GM19468 (cell line): ENCODE data around the gene ZFAND3.

Experiments used
- ATAC-seq: cut with Tn5 transposase; IDR thresholded peaks from one replicate; pipeline ENCODE4 v1.9.1; 2021; ENCODE audit warnings: mild to moderate bottlenecking, moderate library complexity, moderate number of reproducible peaks; ENCODE audit not compliant: unreplicated experiment; ENCODE audit errors: extremely low read depth

The ZFAND3 gene

DNA sequence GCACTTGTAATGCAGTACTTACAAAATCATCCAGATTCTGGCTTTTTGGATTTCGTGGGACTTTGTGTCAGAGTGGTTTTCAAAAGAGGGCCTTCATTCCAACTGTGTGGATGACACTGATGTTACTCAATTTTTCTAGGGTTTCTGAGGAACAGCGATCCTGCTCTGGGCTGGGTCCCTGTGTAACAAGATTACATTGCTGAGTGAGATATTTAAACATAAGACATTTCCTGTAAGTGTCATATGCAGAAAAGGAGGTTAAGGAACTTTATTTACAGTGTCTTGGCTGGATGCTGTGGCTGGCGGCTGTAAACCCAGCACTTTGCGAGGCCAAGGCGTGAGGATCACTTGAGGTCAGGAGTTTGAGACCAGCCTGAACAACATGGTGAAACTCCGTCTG is 6.7 kb downstream of the ZFAND3 start:
- ATAC-seq = no peak

DNA sequence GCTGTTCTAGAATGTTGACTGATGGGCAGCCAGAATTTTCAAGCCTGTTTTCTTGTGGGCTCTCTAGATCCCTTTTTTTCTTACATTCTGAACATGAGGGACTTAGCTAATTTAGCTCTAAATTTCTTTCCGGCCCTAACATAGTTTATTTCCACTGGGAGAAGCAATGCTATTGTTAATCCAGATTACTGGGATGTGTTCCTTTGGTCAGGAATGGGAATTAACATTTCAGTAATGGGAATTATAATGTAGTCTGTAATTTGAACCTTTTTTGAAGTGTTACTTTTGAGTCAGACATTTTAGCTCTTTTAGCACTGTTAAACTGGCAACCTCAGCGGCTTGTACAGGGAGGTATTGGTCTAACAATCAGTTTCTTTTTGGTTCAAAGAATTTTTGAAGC is 7.5 kb downstream of the ZFAND3 start:
- no peak for ATAC-seq

DNA sequence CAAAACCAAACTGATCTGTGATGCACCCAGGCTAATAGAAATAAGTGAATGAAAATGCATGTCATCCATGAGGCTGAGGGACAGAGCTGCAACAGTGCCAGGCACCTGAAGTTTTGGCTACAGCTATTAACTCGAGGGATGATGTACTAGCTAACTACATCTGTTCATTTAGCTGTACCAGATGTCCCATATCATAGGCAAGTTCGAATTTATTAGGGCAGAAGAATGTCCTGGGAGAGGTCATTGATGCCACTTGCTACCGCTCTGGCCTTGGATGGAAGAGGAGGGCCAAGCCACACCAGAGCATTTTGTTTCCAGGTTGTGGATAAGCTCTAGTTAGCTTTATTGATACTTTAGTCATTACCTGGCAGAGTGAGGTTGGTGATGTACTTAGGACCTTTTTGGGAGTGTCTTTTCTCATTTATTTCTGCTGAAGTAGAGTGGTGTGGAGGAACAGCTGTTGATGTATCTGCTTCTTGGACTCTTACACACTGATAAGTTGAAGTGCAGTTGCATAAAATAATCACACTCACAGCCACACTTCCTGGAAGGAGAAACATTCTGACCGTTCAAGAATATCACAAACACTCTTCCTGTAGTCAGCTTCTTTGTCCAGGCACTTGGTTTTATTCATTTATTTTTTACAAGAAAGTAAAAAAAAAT is 8.2 kb downstream of the ZFAND3 start:
- ATAC-seq = no peak

DNA sequence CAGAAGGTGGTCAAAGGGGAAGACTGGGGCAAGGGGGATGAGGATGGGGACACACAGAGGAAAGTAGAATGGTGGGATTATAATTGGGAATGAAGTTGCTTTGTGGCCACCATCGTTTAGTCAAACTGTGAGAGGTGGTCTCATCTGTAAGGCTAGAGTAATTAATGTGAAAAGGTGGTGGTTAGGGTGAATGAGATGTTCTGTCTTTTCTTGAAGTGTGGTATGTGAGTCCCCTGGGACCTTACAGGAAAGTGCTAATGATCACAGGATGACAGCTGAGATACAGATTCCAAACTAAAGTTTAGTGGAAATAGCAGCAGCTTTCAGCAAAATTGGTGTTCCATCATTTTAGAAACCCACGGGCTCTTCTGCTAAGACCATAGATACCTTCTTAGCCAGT is 10.7 kb downstream of the ZFAND3 start:
- no peak for ATAC-seq

DNA sequence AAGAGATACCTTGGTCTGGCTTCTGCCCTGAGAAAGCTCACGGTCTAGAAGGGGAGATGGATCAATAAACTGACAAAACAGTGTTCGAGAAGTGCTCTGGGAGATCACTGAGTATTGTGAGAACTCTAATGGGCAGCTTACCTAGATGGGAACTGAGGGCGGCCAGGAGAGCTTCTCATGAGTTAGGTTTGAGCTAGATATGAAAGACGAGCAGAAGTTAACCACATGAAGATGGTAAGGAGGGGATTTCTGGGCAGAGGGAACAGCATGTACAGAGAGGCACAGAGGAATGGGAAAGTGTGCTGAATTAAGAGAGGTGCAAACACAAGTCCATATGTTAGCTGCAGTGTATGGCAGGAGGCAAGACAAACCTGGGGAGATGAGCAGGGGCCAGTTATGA is 11.9 kb downstream of the ZFAND3 start:
- ATAC-seq = no peak

DNA sequence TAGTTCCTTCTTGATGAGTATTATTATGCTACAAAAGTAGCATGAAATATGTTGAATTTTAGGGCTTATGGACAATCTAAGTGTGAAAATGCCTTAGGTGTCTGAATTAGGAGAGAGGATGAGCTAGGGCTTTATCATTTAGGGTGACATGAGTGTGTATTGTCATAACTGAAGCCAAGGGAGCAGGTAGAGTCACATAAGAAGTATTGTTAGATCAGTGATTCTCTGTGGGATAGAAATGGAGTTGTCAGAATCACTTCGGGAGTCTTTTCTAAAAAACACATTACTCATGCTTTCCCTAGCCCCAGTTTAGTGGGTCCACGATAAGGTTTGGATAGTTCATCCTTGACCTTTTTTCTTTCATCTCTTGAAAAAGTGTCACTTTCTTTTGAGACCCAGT is 16.4 kb downstream of the ZFAND3 start:
- ATAC-seq = no peak

DNA sequence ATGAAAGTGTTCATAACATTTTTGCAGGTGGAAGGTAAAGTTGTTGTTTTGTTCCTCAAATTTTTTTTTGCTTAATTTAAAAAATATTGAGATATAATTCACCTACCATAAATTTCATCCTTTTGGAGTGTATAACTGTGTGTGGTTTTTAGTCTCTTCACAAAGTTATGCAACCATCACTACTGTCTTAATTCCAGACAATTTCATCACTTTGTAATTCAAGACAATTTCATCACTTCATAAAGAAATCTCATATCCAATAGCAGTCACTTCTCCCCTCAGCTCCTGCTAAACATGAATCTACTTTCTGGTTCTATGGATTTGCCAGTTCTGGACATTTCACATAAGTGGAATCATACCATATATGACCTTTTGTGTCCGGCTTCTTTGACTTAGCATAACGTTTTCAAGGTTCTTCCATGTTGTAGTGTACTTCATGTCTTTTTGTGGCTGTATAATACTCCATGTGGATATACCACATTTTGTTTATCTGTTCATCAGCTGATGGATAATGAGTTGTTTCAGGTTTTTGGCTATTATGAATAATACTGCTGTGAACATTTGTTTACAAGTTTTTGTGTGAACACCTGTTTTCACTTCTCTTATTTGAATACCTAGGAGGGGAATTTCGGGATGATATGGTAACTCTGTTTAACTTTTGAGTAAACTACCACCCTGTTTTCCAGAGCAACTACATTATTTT is 18.8 kb downstream of the ZFAND3 start:
- ATAC-seq = no peak

DNA sequence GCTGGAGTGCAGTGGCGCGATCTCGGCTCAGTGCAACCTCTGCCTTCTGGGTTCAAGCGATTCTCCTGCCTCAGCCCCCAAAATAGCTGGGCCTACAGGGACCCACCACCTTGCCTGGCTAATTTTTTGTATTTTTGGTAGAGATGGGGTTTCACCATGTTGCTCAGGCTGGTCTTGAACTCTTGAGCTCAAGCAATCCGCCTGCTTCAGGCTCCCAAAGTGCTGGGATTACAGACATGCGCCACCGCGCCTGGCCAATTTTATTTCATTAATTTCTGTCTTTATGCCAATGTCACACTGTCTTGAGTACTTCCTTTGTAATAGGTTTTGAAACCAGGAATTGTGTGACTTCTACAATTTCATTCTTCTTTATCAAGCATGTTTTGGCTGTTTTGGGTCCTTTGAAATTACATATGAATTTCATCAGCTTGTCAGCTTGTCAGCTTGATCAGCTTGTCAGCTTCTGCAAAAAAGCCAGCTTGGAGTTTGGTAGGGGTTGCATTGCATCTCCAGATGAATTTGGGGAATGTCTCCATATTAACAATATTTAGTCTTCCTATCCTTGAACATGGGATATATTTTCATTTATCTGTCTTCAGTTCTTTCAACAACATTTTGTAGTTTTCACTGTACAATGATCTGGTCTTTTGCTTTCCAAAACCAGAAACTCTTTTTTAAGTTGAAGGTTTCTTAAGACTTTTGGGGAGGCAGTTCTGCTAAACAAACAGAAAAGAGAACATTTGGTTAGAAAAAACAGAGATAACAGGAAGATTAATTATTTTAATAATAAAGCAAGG is 20.8 kb downstream of the ZFAND3 start:
- no peak for ATAC-seq

DNA sequence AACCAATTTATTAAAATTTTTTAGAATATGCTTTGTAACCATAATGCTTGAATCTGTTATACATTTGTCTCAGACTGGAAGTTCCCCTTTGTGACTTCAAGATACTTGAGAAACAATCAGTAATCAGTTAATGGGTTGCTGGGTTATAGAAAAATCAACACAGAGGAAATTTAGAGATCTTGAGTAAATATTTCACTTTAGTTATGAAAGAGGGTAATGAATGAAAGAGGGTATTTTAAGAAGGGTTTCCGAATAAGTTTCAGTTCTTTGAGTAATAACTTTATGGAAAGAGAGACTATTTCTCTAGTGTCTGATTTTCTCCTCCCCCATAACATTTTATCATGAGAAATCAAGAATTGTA is 21.4 kb downstream of the ZFAND3 start:
- ATAC-seq = no peak

DNA sequence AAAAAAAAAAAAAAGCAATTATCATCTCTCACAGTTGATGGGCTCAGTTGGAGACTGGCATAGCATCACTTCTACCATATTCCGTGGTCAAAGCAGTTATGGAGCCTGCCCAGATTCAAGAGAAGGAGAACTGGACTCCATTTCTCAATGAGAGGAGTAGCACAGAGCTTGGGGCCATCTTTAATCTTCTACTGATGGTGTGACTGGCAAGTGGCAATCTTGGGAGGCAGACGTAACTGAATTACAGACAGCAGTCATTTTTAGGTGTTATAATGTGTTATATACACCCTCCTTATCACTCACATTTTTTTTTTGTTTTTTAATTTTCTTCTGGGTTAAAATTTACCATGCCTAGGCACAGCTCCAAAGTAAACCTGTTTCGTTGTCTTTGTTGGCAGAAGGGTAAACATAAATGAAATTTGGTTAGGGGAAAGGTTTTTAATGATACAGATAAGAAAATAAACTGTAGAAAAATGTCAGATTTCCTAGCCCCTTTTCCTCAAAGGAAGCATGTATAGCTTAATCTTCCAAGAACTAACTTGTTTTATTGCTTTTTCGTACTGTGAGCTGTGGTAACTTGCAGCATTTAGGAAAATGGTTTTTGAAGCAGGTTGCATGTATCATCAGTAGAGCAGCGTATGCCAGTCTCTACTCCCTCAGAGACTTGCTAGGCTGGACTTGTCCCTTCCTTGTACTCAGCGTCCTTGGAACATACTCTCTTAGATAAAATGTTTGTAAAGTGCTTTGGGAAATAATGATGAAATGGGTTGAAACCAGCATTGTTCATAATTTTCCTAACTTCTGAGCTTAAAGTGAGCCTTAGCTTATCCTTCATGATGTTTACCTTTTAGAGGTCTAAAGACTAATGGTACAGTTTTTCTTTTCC is 25.7 kb downstream of the ZFAND3 start:
- no peak for ATAC-seq

DNA sequence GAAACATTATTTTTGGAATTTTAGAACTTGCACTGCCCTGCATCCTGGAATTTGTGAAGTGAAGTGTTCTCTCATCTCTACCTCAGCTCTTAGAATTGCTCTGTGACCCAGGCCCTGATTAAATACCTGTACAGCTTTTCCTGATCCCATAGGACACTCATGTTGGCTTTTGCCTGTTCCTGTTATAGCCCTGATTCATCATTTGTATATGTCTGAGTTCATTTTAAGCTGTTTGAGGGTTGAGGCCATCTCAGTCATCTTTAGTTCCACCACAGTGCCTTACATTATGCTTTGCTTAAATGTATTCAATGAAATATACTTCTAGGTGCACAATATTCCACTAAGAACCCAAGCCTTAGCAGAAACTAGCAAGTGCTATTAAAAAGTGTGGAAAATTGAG is 26.4 kb downstream of the ZFAND3 start:
- ATAC-seq = no peak

DNA sequence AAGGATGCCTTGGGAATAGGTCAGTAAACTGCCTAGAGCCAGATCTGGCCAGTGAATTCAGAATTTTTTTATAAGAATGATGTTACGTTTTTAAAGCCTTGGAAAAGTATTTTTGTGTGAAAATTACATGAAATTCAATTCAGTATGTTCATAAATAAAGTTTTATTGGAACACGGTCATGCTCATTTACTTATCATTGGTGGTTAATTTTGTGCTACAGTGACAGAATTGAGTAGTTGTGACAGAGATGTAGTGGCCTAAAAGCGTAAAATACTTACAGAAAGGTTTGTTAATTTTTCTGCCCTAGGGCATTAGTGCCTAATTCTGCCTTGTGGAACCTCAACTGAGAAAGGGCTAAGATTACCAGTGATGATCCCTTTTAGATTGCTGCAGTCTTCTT is 28.2 kb downstream of the ZFAND3 start:
- no peak for ATAC-seq

DNA sequence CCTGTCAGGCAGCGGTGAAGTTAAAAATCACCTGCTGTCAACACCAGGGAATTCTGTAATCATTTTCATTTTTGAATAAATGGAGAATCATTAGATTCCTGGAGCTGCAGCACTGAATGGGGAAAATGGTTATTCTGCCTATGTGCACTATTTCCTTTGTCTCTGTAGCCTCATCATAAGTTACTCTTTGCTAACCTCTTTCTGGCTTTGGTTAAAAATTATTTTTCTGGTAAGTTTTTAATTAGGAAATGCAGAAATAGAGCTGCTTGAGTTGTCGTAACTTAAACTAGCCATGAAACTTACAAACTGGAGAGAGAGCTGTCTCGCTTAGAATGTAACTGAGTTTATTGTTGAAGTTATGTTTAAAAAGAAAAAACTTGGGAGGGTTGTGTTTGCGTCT is 28.8 kb downstream of the ZFAND3 start:
- no peak for ATAC-seq

DNA sequence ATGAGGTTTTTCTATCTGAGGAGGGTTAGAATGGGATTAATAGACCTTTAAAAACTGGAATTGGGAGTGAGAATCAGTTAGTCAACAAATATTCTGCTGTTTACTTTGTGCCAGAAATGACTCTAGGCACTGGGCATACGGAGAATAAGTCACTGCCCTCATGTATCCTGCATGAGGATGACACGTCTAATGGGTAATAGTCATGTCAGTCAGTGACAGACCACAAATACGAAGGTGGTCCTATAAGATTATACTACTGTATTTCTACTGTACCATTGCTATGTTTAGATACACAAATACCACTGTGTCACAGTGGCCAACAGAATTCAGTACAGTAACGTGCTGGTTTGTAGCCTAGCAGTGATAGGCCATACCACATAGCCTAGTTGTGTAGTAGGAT is 30.7 kb downstream of the ZFAND3 start:
- ATAC-seq = no peak

DNA sequence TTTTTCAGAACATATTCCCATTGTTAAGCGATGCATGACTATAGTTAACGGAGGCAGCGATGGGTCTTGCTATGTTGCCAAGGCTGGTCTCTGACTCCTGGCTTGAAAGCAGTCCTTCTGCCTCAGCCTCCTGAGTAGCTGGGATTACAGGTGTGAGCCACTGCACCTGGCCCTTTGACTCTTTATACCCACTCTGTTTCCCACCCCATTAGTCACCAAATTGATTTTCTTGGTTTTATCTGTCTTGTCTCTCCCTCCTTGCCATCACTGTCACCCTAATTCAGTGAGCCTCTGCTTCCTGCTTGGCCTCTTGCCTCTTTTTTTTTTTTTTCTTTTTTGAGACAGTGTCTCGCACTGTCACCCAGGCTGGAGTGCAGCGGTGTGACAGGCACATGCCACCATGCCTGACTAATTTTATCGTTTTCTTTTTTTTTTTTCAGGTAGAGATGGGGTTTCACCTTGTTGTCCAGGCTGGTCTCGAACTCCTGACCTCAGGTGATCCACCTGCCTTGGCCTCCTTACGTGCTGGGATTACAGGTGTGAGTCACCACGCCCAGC is 31.3 kb downstream of the ZFAND3 start:
- no peak for ATAC-seq

DNA sequence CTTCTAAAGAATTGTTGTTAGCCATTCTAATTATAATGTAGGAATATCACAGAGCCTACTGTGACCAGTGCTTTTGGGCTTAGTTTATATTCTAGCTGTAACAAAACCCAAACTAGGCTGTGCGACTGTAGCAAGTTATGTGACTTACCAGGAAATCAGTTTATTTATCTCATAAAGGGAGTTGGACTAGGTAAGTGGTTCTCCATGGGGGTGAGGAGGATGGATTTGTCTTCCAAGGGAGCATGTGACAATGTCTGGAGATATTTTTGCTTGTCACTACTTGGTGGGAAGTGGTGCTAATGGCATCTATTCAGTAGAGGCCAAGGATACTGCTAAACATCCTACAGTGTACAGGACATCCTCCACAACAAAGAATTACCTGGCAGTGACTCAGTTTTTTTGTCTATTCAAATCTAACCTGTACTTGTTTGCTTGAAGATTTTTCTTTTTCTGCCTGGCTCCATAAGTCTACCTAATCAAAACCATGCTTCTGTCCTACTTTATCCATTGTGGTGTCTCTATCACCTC is 32.5 kb downstream of the ZFAND3 start:
- no peak for ATAC-seq

DNA sequence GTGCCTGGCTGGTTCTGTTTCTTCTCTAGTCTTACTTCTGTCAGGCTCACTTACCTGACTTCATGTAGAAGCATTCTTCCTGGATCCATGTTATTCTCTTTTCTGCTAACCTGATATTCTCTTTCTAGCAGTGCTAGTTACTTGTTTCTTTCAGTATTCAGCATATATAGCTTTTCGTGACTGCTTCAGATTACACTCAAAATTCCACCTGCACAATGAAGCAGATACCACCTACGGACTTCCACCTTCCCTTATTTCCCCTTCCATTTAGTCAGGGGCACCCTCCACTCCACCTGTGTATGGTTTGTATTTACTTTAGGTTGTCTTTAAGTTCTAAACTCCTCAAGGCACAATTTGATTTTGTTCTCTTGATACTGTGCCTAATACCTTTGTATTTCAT is 36.8 kb downstream of the ZFAND3 start:
- no peak for ATAC-seq

DNA sequence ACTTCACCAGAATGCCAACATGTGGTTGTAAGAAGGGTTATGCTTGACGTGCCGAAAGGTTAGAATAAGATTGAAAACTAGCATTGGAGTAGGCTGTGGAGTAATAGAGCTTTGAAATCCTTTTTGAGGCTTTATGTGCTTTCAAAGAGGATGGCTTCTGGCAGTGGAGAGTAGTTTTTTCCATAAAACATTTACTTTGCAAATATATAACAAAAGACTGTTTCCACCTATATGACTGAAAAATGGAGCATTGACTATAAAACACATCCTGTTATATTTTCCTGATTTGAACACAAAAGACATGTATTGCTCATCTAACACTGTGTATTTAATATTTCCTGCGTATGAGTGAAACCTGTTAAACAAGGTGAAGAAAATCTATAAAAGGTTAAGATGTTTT is 38.8 kb downstream of the ZFAND3 start:
- ATAC-seq = no peak

DNA sequence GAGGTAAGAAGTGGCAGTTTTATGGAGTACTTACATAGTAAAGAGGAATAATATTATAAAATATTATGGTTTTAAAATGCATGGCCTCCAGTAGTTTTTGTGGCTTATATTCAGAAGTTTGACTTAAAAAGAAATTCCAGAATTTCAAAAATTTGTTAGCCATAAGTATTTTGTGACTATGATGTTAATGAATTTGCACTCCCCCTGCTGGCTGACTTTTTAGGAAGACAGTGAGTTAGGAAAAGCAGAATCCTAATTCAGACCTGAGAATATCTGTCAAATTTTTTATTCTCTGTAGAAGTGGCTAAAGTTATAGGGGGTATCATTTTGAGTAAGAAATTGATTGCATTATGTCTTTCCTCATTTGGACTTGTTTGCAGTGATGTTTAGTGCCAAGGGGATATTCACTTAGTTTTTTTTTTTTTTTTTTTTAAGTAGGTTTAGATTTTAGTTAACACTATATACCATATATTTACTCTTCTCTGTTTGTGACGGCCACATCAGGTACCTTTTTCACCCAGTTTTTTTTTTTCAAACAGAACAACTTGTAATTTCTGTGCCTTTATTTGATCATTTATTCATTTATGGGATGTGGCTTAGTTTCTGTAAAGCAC is 40.8 kb downstream of the ZFAND3 start:
- ATAC-seq = no peak

DNA sequence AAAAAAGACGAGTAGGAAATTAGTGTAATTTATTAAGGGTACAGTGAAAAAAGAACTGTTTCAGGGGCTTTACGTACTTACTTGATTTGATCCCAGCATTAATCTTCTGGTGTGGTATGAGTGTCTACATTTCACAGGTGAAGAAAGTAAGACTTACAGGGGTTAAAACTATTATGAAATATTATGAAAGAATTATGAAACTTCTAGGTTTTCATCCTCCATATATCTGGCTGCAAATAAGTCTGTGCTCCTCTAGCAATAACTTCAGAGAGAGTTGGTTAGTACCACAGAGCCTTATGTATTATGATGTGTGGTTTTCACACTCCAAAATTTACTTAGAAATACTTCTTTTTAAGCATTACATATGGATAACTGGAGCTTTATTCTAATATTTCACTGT is 41.9 kb downstream of the ZFAND3 start:
- no peak for ATAC-seq
